ENCODE measurements around the gene ZNF281.
"Not testable (repeated sequence)": the region's sequence is repeated elsewhere in the genome, so short reads cannot be mapped to it uniquely, and the experiment has no call there.

The ZNF281 gene

DNA sequence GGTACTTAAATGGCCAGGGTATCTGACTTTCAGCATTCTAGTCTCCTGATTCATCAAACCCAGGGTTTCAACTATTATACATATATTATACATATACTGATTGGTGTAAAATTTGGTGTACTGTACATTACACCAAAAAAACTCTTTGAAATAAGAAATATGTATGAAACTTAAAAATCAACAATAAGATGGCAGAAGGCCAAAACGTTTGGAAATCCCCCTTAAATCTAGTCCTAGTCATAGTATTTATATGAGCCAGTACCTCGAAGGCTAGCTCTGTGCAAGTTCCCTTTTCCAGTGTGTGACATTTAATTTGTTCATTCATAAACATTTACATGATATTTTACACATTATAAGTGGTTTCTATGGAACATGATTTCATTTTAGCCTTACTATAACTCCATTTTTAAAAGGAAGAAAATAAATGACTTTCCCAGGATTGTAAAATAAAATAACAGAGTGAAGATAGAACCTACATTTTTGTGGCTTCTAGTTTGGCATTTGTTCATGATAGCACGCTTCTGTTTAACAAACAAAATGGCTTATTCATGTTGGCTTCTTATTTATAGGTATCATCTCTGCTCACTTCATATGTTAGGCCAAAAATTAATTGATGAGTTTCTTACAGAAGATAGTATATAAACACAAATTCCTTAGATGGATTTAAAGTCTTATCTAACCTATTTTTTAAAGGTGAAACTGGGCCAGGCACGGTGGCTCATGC lies 18.8 kb upstream of the ZNF281 start:
- no peak for FAIRE-seq

GRCh38 chr1:200427744-200428143 lies 17.9 kb upstream of the ZNF281 start:
- FAIRE-seq = no peak

DNA sequence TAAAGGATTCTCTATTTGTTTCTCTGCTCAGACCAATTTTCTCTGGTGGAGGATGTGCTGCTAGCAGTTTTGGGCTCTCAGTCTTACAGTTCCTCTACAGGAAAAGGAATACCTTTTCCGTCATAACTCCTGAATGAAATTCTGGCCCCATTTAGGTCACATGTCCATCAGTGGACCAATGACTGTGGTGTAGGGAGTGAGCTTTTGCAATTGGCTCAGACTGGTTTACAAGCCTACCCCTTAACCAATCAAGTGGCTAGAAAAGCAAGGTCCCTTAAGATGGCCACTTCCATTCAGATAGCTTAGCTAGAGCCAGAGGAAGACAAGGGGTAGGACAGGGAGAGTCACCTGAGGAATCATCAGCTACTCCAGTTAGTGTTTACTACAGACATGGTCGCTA lies 16.4 kb upstream of the ZNF281 start:
- no peak for FAIRE-seq

DNA sequence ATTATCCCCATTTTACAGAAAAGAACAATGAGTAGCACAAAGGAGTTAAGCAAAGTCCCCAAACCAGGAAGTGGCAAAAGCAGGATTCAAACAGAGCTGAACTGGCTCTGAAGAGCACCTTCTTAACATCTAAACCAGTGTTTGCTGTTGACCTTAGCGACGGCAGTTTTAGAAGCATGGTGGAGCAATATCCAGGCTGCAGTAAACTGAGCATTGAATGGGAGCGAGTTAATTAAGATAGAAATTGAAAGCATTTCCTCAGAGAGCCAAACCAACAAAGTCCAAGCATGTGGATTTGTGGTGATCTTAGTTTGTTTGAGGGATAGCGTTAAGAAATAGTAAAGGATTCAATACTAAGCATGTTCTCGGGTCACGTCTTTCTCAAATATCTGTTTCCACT lies 13.4 kb upstream of the ZNF281 start:
- no peak for FAIRE-seq

GRCh38 chr1:200422211-200422610 lies 12.4 kb upstream of the ZNF281 start:
- no peak for FAIRE-seq

GRCh38 chr1:200415789-200416593 lies 6.2 kb upstream of the ZNF281 start:
- FAIRE-seq = peak; percentile 32

DNA sequence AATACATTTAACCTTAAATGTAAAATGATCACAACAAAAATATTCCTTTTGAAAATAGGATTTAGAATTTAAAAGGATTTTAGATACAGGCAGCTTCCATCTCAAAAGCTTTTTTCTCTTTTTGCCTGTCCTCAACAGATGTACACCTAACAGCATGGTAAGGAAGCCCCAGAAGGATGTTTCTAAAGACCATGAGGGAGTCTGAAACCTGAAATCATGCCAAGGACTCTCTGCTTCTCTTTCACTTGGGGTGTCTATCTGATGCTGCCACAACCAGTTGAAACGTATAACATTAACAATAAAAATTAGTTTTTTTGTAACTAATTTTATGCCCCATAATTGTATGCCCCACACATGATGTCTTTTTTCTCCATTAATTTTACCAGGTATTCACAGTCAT lies 5.4 kb upstream of the ZNF281 start:
- FAIRE-seq = no peak

DNA sequence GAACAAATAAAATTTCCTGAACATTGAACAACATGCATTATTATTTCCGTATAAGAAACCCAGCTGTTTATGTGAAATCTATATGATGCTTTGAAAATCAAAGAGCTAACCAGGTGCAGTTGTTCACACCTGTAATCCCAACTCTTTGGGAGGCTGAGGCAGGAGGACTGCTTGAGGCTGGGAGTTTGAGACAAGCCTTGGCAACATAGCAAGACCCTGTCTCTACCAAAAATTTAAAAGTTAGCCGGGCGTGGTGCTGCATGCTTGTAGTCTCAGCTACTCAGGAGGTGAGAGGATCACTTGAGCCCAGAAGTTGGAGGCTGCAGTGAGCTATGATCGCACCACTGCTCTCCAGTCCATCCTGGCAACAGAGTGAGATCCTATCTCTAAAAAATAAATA lies 4.8 kb upstream of the ZNF281 start:
- FAIRE-seq = no peak

DNA sequence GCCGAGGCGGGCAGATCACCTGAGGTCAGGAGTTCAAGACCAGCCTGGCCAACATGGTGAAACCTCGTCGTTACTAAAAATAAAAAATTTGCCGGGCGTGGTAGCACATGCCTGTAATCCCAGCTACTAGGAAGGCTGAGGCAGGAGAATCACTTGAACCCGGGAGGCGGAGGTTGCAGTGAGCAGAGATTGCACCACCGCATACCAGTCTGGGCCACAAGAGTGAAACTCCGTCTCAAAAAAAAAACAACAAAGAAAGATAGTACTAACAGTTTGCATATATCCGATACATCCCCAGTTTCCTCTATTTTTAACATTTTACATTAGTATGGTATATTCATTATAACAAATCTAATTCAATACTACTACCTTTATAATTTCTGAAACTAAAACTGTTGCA lies 3.9 kb upstream of the ZNF281 start:
- FAIRE-seq = not testable (repeated sequence)

DNA sequence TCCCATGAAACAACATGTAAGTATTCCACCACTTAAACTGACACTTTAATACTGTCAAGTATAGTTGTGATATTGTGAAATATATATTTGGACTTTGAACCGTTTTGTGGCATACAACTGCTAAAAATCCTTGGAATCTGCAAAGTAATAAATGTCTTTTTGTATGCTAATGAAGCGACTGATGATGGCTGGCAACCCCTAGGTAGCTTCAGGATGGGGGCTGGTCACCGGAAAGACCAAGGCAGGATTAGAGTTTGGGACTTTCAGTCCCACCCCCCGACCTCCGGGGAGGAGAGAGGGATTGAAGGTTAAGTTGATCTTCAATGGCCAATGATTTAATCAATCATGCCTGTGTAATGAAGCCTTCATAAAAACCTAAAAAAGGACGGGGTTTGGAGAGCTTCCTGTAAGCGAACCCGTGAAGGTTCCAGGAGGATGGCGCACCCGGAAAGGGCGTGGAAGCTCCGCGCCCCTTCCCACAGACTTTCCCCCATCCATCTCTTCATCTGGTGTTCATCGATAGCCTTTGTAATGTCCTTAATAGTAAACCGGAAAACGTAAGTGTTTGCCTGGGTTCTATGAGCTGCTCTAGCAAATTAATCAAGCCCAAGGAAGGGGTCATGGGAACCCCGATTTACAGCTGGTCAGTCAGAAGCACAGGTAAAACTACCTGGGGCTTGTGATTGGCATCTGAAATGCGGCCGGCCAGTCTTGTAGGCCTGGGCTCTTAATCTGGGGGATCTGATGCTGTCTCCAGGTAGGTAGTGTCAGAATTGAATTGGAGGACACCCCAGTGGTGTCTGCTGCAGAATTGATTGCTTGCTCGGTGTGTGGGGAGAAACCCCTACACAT lies 1.8 kb upstream of the ZNF281 start:
- no peak for FAIRE-seq

DNA sequence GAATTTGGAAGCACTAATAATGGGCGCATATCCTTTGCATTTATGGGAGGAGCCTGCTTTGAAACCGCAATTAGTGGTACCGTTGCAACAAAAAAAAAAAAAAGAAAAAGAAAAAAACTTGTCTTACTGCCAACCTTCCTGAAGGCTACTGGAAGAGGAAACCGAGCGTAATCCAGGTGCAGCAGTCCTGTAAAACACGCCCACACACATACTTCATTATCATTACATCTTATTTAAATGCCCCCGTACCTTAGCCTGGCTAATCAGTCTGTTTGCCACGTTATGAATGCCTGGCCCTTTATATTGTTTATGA lies 686 bp upstream of the ZNF281 start:
- FAIRE-seq = no peak

GRCh38 chr1:200409203-200409760 lies 554 bp downstream of the ZNF281 start:
- no peak for FAIRE-seq

DNA sequence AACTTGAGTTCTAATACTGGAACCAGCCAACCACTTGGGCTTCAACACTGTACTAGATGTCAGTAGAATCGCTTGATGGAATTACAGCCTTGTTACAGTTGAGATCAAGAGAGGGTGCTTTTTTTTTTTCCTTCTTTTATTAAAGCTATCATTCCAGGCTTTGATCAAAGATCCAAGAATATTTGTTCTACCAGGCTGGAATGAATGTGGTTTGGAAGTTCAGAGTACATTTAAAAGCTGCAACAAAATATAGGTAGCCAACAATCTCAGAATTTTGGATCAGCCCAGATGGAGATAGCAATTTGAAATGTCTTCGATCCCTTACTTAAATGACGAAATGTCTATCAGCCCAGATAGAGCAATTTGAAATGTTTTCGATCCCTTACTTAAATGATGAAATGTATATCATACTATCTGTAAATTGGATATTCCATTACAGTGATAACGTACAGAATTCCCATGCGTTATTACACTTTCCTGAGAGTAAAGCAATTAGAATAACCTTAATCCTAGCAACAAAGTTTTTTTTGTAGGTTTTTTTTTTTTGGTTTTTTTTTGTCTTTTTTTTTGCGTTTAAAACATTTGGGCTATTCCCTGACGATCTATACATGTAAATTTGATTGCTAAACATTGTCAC lies 3.6 kb downstream of the ZNF281 start:
- peak; percentile 58 for FAIRE-seq

DNA sequence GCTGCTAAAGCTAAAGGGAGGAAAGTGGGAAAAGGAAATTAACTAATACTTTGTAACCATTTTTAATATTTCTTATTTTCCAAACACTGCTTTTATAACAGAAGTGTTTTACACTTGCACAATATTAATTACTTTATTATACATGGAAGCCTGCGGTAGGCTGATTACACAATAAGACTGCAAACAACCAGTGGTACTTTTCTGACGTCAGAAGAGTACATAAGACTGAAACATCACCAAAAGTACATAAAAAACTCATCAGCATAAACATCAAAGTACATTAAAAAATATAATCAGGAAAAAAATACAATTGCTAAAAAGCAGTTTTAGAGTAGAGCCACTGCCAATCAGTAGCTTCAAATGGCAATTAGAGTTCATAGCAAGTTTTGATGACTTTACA lies 4.6 kb downstream of the ZNF281 start:
- no peak for FAIRE-seq

DNA sequence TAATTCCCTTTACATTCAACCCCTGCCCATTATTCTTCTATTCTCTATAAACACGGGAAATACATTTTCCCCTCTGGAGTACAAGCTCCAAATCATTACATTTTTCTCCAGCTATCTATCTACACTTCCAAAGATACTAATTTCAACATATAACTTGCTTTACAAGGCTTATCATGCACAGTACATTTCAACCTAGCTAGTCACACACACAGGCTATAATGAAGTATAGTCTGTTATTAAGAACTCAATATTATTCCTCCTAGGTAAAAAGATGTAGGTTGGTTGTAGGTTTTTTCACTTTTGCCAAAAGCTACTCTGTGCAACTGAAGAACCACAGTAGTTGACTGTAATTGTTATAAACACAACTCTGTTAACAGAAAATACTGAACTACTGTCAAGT lies 8.1 kb downstream of the ZNF281 start:
- no peak for FAIRE-seq

DNA sequence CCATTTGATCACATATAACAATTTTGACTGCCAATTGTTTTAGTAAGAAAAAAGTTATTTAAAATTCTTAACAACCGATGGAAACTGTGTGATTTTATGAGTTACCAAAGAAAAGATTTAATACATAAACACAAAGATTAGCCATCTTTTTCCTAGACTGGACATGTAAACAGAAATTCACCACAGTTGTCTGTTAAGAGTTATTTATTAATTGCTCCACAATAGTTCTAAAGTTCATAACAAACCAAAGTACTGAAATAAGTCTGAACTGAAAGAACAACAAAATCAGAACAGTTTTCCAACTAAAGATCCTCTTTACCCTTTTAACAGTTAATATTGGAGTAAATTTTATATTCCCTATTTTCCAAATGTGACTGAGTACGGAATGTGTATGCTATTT lies 8.6 kb downstream of the ZNF281 start:
- no peak for FAIRE-seq

DNA sequence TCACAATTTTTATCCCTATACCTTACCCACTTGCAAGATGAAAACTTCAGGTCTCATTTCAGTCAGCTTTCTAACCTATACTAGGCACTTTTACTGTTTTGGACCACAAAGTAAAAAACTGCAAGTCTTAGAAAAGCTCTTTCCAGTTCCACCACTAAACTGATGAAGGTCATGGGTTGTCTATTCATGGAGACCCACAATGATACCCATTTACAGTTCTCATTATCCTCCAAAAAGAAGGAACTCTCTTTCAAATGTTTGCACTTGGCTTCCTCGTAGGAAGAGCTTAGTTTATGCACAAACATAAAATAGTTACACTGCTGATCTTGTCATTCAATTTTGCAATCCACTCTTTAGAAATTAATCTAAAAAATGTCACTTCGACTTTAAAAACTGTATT lies 9.3 kb downstream of the ZNF281 start:
- no peak for FAIRE-seq

DNA sequence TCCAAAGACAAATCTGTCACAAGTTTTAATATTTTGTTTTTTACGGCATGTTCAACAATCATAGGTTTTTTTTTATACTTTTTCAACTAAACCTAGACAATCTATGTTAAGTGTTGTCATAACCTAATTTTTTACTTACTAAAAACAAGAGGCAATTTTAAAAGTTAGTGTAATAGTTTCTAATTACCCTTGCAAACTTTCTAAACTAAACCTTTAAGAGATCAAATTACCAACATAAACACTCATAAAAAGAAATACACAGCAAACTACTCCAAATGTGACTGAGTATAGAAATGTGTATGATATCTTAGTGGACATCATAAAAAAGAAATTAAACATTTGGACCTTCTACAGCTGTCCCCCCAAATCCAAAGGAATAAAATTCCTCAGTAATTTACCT lies 10.0 kb downstream of the ZNF281 start:
- peak; percentile 88 for FAIRE-seq

GRCh38 chr1:200398373-200398772 lies 11.5 kb downstream of the ZNF281 start:
- FAIRE-seq = no peak

DNA sequence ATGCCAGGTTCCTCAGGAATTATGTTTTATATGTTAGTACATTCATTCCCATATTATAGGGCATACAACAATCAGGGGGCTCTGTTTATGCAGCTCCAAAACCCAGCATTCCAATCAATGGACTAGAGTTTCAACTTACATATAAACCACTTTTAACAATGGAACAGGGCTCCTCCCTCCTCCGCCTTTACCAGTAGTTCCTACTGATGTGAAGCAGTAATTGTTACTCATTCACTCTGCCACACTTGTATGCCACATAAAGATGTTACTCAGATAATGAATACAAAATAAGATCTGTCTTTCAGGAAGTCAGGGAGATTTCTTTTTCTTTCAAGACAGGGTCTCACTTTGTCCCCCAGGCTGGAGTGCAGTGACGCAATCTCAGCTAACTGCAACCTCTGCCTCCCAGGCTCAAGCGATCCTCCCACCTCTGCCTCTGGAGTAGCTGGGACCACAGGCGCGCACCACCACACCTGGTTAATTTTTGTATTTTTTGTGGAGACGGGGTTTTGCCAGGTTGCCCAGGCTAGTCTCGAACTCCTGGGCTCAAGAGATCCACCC lies 17.1 kb downstream of the ZNF281 start:
- no peak for FAIRE-seq

- FAIRE-seq = no peak
Observed at GRCh38 chr1:200391747-200392146, 18.1 kb downstream of the ZNF281 start.

DNA sequence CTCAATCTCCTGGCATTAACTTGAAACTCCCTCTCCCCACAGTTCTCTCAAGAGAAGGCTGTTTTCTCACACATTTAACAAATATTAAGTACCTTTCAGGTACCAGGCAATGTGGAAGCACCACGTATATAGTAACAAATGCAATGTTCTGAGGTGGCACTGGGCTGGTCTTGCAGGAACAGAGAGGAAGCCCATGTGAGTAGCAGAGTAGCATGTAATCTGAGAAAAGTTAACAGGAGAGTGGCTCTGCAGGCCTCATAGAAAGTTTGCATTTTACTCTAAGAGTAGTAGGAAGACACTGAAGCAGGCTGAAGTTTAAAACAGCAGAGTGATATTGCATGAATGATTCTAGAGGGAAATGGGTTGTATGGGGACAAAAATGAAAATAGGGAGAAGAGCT lies 21.0 kb downstream of the ZNF281 start:
- no peak for FAIRE-seq

GRCh38 chr1:200386416-200386815 lies 23.4 kb downstream of the ZNF281 start:
- no peak for FAIRE-seq

Data from TTC549 (cell line).